ENCODE data around the gene KIF11. TPM values are rescaled to one million over a fixed set of nuclear protein-coding genes. Genes with fewer than 3 reads are reported as not detected.
A peak's percentile ranks its signal among the peaks of the same experiment; 100 is the strongest.
"Not testable (repeated sequence)": the region's sequence is repeated elsewhere in the genome, so short reads cannot be mapped to it uniquely, and the experiment has no call there.

The KIF11 gene
- total RNA-seq = 16.1 TPM

DNA sequence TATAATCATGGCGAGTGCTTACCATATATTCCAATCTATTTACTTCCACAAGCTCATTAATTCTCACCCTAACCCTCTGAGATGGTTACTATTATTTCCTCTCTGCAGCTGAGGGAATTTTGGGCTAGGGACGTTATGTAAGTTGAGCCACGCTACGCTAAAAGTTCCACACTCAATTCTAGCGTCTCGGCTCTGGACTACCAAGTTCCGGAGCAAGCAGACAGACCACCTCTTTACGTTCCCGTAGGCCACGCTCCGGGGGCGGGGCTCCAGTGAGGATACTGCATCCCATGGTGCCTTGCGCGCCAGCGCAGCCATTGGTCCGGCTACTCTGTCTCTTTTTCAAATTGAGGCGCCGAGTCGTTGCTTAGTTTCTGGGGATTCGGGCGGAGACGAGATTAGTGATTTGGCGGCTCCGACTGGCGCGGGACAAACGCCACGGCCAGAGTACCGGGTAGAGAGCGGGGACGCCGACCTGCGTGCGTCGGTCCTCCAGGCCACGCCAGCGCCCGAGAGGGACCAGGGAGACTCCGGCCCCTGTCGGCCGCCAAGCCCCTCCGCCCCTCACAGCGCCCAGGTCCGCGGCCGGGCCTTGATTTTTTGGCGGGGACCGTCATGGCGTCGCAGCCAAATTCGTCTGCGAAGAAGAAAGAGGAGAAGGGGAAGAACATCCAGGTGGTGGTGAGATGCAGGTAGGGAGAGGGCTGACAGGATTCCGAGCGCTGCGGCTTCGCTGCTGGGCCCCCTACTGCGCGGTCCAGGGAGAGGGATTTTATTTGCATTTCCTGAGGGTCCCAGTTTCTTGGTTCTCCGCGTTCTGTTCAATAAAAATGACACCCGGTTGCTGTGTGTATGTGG, at the start of gene KIF11:
KIF11 (plus strand) TSS at position 370 of the 858 bp plus-strand sequence; CDS start at position 616, 246 bp downstream.
- peak; percentile 99 for DNase-seq

DNA sequence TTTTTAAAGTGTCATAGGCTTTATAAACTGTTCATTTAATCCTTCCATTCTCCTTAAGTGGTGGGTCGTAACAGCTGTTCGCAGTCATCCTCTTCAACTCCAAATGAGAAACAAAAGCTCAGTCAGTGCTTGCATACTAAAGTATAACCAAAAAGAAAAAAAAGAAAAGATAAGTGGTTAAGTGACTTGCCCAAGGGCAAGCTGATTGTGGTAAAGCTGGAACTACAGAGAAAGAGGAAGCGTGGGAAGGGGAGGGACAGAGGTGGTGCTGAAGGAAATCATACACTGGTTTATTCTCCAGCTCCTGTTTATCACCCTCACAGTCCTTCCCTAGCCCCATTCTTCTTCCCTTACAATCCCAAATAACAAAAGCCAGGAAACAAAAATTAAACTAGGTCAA, 48.6 kb upstream of the KIF11 start:
- no peak for DNase-seq

DNA sequence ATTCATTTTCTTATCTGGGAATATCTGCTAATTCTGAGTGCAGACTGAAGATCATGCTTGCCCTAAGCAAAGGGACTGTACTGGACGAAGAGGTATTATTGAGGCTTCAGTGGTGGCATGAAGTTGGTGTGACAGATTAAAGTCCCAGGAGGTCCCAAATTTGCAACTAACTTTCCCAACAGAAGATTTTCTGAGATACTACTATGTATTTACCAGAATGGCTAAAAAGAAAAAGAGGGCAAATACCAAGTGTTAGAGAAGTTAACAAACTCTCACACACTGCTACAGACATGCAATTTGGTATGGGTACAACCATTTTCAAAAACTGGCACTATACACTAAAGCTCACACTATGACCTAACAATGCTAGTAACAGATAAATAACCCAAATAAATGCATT, 47.4 kb upstream of the KIF11 start:
- DNase-seq = no peak

DNA sequence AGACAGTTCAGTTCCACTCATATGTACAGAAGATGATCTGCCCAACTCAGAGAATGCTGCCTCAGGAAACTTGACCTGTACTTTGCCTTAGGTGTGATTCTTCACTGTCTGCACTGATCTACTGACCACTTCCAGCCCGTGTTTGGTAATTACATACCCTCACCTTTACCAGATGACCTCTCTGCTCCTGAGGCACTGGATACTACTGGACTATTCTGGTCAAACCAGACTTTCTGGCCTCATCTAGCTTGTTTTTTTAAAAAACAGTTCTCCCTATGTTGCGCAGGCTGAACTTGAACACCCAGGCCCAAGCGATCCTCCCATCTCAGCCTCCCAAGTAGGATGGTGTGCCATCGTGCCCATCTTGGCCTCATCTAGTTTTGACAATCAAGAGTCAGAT, 45.3 kb upstream of the KIF11 start:
- DNase-seq = no peak

DNA sequence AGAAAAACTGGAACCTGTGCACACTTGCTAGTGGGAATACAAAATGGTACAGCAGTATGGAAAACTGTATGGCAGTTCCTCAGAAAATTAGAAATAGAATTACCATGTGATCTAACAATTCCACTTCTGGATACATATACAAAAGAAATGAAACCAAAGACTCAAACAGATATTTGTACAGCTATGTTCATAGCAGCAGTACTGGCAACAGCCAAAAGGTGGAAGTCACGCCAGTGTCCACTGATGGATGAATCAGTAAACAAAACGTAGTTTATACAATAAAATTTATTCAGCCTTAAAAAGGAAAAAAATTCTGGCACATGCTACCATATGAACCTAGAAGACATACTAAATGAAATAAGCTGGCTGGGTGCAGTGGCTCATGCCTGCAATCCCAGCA, 42.0 kb upstream of the KIF11 start:
- DNase-seq = no peak

- no peak for DNase-seq
Observed at GRCh38 chr10:92552310-92552709, 40.6 kb upstream of the KIF11 start.

GRCh38 chr10:92553959-92554358, 39.0 kb upstream of the KIF11 start:
- no peak for DNase-seq

GRCh38 chr10:92559046-92559445, 33.9 kb upstream of the KIF11 start:
- DNase-seq = no peak

GRCh38 chr10:92562424-92562823, 30.5 kb upstream of the KIF11 start:
- DNase-seq = no peak

DNA sequence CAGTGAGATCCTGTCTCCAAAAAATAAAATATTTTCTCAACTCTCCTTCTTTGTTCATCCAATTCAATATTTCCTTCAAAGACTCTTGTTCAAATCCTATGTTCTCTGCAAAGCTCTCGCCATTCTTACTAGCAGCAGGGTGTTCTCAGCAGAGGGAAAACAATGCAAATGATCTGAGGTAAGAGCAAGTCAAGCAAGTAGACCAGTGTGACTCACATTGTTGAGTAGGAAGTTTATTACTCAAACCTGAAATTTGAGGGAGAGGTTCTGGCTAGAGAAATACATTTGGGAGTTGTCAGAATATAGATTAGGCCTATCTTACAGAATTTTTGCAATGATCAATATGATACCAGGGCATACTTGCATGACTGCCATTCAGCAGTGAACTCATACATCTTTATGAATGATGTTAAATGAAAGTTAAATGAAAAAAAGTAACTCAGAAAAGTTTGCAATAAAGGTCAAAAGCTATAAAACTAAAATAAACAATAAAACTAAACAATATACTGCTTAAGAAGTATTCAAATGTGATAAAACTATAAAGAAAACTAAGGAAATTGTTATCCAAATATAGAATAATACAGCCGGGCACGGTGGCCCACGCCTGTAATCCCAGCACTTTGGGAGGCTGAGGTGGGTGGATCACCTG, 24.9 kb upstream of the KIF11 start:
- no peak for DNase-seq

- no peak for DNase-seq
Observed at GRCh38 chr10:92569071-92569470, 23.9 kb upstream of the KIF11 start.

DNA sequence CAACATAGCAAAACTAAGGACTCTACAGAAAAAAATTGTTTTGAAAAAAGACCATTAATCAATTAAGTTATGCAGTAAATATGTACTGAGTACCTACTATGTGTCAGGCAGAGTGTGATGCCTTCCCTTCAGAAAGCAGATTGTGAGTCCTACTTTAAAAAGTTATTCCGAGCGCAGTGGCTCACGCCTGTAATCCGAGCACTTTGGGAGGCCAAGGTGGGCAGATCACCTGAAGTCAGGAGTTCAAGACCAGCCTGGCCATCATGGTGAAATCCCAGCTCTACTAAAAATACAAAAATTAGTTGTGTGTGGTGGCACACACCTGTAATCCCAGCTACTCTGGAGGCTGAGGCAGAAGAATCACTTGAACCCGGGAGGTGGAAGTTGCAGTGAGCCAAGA, 23.3 kb upstream of the KIF11 start:
- DNase-seq = not testable (repeated sequence)

- no peak for DNase-seq
Observed at GRCh38 chr10:92571649-92572048, 21.3 kb upstream of the KIF11 start.

- no peak for DNase-seq
Observed at GRCh38 chr10:92572362-92573090, 20.4 kb upstream of the KIF11 start.

DNA sequence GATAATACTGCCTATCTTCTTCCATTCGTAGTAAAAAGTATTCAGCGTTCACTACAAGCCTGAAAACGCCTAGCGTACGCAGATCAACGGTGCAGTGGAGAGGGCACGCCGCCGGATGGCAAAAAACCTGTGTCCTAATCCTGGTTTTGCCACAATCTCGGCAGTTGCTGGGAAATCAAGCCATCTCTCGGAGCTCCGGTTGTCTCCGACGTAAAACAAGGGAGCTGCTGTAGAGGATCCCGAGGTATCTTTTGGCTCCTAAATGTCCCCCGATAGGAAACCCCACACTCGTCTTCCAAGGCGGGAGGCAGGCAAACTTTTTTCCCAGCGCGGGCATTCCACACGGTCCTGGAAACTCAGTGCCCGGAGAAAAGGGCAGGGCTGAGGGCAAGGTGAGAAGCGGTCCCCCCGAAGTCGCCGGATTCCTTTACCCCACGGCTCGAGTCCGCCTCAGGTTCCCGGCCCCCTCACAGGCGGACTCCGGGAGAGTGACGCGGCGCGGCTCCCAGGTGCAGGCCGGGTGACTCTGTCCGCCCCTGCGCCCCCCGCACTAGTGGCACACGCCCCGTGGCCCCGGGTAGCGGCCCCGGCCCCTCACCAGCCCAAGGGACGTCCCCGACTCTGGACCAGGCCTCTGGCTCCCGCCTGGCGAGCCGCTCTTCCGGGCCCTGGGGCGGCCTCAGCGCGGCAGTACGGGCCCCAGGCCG, 19.7 kb upstream of the KIF11 start:
- peak; percentile 48 for DNase-seq

- peak; percentile 90 for DNase-seq
Observed at GRCh38 chr10:92573798-92574547, 19.0 kb upstream of the KIF11 start, which contains the start of gene IDE. IDE (minus strand) TSS chr10:92574093; CDS start chr10:92574019, 74 bp downstream.

DNA sequence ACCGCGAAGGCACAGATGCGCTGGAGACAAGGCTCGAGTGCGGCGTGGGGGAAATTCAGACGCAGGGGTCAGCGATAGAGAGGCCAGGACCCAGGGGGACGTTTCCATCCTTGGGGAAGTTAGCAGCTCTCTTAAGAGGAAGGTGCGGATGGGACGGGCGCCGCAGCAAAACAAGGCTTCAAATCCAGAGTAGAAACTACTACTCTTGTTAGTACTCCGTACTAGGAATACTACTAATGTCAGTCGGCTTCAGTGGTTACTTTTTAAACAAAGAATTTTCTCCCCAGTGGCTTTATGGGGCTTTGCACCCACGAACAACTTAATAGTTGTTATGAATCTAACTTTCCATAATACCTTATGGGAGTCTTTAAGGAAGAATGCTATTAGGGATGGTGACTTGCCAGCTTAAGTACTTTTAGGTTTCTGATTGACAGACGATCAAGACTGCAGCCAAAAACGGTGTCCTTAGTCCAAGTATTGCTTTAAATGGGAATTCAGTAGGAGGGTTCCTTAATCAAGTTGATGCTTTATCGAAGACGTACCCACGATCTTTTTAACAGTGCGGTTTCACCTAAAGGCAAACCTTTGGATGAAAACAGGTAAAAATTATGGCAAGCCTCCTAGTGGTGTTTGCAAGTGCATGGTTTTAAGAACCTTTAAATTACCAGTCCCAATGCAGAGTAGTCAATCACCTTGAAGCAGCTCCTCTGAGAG, 18.2 kb upstream of the KIF11 start:
- no peak for DNase-seq

- no peak for DNase-seq
Observed at GRCh38 chr10:92575961-92576360, 17.0 kb upstream of the KIF11 start.

DNA sequence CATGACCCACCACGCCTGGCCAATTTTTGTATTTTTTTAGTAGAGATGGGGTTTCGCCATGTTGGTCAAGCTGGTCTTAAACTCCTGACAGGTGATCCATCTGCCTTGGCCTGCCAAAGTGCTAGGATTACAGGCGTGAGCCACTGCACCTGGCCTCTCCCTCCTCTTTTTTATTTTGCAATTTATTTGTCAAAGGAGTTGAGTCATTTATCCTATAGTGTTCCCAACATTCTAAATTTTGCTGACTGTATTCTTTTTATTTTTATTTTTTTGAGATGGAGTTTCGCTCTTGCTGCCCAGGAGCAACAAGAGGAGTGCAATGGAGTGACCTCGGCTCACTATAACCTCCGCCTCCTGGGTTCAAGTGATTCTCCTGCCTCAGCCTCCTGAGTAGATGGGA, 10.6 kb upstream of the KIF11 start:
- DNase-seq = not testable (repeated sequence)

DNA sequence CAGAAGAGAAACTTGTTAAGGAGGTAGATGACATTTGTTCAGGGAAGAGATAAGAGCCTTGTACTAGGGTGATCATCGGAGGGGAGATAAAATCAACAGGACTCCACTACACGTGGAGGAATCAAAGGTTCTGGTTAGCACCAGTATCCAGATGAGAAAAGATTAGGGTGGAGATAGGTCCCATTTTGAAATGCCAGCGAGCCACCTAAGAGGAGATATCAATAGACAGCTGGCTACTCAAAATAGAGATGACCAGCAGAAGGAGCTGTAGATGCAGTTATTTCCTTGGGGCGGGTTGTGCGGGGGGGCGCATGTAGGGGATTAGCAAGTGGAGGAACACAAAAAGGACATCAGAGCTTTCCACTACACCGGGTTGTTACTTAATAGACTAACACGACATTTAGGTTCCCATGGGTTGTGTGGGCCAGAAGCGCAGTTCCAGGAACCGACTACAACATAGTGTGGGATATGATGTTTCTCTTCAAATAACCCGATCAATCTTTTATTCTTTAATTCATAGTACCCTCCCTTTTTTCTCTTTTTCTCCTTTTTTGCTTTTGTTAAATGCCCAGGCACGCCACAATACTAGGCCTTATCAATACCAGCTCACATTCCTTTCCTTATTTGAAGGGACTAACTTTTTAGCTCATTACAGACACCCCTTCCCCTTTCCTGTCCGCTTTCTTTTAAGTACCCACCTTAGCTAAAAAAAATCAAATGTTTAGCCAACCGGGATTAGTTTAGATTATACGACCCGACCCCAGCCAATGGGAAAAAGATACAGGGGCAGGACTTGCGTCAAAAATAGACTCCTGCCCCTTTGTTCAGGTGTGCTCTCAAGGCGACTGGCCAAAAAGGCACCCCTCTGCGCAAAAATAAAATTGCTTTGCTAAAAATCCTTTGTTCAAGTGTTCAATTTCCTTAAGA, 2.0 kb upstream of the KIF11 start:
- DNase-seq = peak; percentile 80

Data from tongue (tissue), 2 donors.